Stomach (tissue), 9 donors: ENCODE measurements around the gene MMP25. TPM values are rescaled to one million over a fixed set of nuclear protein-coding genes. Genes with fewer than 3 reads are reported as not detected.

ENCODE experiments used
- DNase-seq, 2 donors: peaks; one replicate each; pipeline versions ENCODE4 v3.0.0 to v3.0.0-alpha.2; 2013 to 2019
- H3K27ac ChIP-seq, 5 donors: fragments of 200-600 bp in 4 of 5; sonication (generic) in 4 of 5; one replicate each; pipeline ENCODE4 v1.5.1; 2013 to 2019; ENCODE audit warnings: mild to moderate bottlenecking in 1 of 5, moderate library complexity in 1 of 5
- H3K27me3 ChIP-seq, 3 donors: fragments of 200-600 bp; sonication (generic); one replicate each; pipeline ENCODE4 v1.5.1; 2017 to 2019; ENCODE audit warnings: mixed run types in 1 of 3
- H3K36me3 ChIP-seq, 4 donors: fragments of 200-600 bp; sonication (generic); 1 replicate in 3 of 4; 2 replicates in 1 of 4; pipeline ENCODE4 v1.5.1; 2016 to 2019
- H3K4me1 ChIP-seq, 4 donors: fragments of 200-600 bp; sonication (generic); one replicate each; pipeline ENCODE4 v1.5.1; 2016 to 2019
- H3K4me3 ChIP-seq, 4 donors: fragments of 200-600 bp; sonication (generic) in 3 of 4; one replicate each; pipeline ENCODE4 v1.5.1; 2016 to 2019; ENCODE audit warnings: mild to moderate bottlenecking in 1 of 4
- H3K9me3 ChIP-seq, 4 donors: fragments of 200-600 bp; sonication (generic); one replicate each; pipeline ENCODE4 v1.5.1; 2016 to 2019
- EP300 ChIP-seq: sonication (generic); formaldehyde crosslinking; IDR thresholded peaks from one replicate; pipeline ENCODE4 v1.6.1; 2017; ENCODE audit warnings: antibody characterized with exemption
- POLR2A ChIP-seq, 4 donors: fragments of 450-650 bp; IDR thresholded peaks; one replicate each; pipeline ENCODE4 v1.6.1; 2016; ENCODE audit warnings: antibody characterized with exemption in 4 of 4, control low read depth in 2 of 4, mild to moderate bottlenecking in 1 of 4, moderate library complexity in 1 of 4
- POLR2AphosphoS5 ChIP-seq, 3 donors: sonication (generic); formaldehyde crosslinking; IDR thresholded peaks; one replicate each; pipeline ENCODE4 v1.6.1; 2016; ENCODE audit warnings: antibody characterized with exemption in 3 of 3
- WGBS, 5 donors: extraction: QIAGEN DNeasy Blood & Tissue Kit in 3 of 5; methylation state at CpG; one replicate each; pipeline versions ENCODE4 v1.1.5 to v1.1.7; 2013 to 2018; 5-methylcytosine and 5-hydroxymethylcytosine counted together
- intact Hi-C: fragments of 100-400 bp; cut with DNase I; formaldehyde crosslinking; loops from one replicate; pipeline ENCODE4 v1.15.1; 2023; ENCODE audit warnings: low total_unique reads
- polyA plus RNA-seq, 3 donors: library from polyadenylated mRNA; stranded (reverse); fragments of 200-250 nt; gene quantifications; one replicate each; pipeline ENCODE4 v1.2.3, GENCODE V29; 2013
- total RNA-seq, 5 donors: library from RNA; depleted of rRNA; stranded (reverse); fragments of >200 nt; gene quantifications; one replicate each; pipeline versions ENCODE4 v1.1.0 to v1.2.3, GENCODE V29; 2014 to 2016
- TF ChIP-seq, protein P1 (sequence below), 7 experiments: fragments of 450-650 bp in 4 of 7; fragments of 200-600 bp in 3 of 7; sonication (generic) in 3 of 7; IDR thresholded peaks; one replicate each; pipeline ENCODE4 v1.5.1; 2016 to 2019; ENCODE audit warnings: antibody characterized with exemption in 7 of 7, control low read depth in 2 of 7, mild to moderate bottlenecking in 1 of 7
- donor health status: healthy with polysubstance abuse.
- donor health status: Bipolar disorder and iron deficiency.
- donor health status: healthy.

Gene MMP25
- total and polyA plus RNA-seq, 8 donors: 0.48 to 2.9 (median 1.1) TPM; not detected in 3

DNA sequence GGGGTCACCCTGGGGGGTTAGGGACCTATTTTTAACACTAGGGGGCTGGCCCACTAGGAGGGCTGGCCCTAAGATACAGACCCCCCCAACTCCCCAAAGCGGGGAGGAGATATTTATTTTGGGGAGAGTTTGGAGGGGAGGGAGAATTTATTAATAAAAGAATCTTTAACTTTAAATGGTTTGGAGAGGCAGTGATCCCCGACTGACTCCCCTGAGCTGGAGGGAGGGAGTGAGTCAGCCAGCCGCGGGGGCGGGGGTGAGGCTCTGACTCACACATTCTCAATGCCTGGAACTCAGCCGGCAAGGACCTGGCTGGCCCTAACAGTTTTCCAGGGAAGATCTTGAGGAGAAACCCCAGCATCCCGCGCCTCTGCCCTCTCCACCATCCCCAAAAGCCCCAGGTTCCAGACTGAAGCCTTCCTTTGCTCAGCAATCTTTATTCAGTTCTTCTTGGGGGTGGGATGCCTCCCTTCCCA, 24.1 kb upstream of the MMP25 start:
- peaks cover 0 to 23% (median 18%) of the 10 kb centered on the region in 3 donors for H3K27me3 ChIP-seq
- WGBS, 5 donors: 4 to 11% (median 8%) methylated on average over 8 of the region's 8 CpGs
- H3K36me3 ChIP-seq: peaks cover 14 to 19% (median 16%) of the 10 kb centered on the region in 4 donors
- peaks cover 38 to 79% (median 76%) of the 10 kb centered on the region in 4 donors for H3K4me1 ChIP-seq
- peak overlapping the region; percentile 63 to 85 (median 72) for H3K4me3 ChIP-seq
- no peak for TF ChIP-seq EP300
- TF ChIP-seq POLR2AphosphoS5 (IDR thresholded peaks at IDR 0.05): peak; percentile 36 to 75 (median 74)
- H3K27ac ChIP-seq: peak overlapping the region; percentile 97 to 99 (median 98)
- H3K9me3 ChIP-seq: no peaks in the 10 kb centered on the region
- peak; percentile 91 to 96 for DNase-seq
- intact Hi-C loops: no loop called here

GRCh38 chr16:3022684-3023414, 23.5 kb upstream of the MMP25 start:
- intact Hi-C loops: no loop called here
- H3K4me3 ChIP-seq: peak overlapping the region; percentile 54 to 85 (median 72)
- peaks cover 39 to 79% (median 76%) of the 10 kb centered on the region in 4 donors for H3K4me1 ChIP-seq
- H3K27ac ChIP-seq: peak overlapping the region; percentile 89 to 99 (median 98)
- TF ChIP-seq, protein P1, sequence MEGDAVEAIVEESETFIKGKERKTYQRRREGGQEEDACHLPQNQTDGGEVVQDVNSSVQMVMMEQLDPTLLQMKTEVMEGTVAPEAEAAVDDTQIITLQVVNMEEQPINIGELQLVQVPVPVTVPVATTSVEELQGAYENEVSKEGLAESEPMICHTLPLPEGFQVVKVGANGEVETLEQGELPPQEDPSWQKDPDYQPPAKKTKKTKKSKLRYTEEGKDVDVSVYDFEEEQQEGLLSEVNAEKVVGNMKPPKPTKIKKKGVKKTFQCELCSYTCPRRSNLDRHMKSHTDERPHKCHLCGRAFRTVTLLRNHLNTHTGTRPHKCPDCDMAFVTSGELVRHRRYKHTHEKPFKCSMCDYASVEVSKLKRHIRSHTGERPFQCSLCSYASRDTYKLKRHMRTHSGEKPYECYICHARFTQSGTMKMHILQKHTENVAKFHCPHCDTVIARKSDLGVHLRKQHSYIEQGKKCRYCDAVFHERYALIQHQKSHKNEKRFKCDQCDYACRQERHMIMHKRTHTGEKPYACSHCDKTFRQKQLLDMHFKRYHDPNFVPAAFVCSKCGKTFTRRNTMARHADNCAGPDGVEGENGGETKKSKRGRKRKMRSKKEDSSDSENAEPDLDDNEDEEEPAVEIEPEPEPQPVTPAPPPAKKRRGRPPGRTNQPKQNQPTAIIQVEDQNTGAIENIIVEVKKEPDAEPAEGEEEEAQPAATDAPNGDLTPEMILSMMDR (IDR thresholded peaks at IDR 0.05): no peak
- no peak for TF ChIP-seq POLR2A (IDR thresholded peaks at IDR 0.05)
- TF ChIP-seq POLR2AphosphoS5 (IDR thresholded peaks at IDR 0.05): no peak
- no peak for TF ChIP-seq EP300
- peak in 1 of 2 donors; percentile 44 for DNase-seq
- H3K36me3 ChIP-seq: peaks cover 14 to 24% (median 19%) of the 10 kb centered on the region in 4 donors
- WGBS, 5 donors: 24 to 43% (median 43%) methylated on average over 8 of the region's 8 CpGs
- H3K27me3 ChIP-seq: peaks cover 0 to 17% (median 12%) of the 10 kb centered on the region in 3 donors
- no peaks in the 10 kb centered on the region for H3K9me3 ChIP-seq

DNA sequence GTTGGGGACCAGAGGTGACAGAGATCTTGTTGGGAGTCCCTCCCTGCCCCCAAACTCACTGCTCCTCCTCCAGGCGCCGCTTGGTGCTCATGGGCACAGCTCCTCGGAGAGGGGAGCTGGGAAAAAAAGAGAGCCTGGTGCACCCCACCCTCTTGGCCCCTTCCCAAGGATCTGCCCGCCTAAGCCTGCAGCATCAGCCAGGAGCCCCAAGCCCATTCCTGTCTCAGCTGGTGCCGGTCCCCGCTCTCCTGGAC, 23.0 kb upstream of the MMP25 start:
- WGBS, 5 donors: 4 to 31% (median 23%) methylated on average over 4 to 6 of the region's 6 CpGs
- Histone ChIP-seq H3K27me3 (peaks cover 0 to 13% (median 7%) of the 10 kb centered on the region in 3 donors), H3K4me1 (peaks cover 44 to 79% (median 76%) of the 10 kb centered on the region in 4 donors), H3K27ac (peak overlapping the region; percentile 89 to 99 (median 98)), H3K9me3 (no peaks in the 10 kb centered on the region), H3K36me3 (peaks cover 14 to 24% (median 19%) of the 10 kb centered on the region in 4 donors), H3K4me3 (peak overlapping the region; percentile 54 to 85 (median 72))
- DNase-seq: peak in 1 of 2 donors; percentile 77
- intact Hi-C loops: no loop called here
- TF ChIP-seq POLR2A (IDR thresholded peaks at IDR 0.05) (no peak), POLR2AphosphoS5 (IDR thresholded peaks at IDR 0.05) (no peak), EP300 (no peak)
- TF ChIP-seq, protein P1 (IDR thresholded peaks at IDR 0.05): no peak

DNA sequence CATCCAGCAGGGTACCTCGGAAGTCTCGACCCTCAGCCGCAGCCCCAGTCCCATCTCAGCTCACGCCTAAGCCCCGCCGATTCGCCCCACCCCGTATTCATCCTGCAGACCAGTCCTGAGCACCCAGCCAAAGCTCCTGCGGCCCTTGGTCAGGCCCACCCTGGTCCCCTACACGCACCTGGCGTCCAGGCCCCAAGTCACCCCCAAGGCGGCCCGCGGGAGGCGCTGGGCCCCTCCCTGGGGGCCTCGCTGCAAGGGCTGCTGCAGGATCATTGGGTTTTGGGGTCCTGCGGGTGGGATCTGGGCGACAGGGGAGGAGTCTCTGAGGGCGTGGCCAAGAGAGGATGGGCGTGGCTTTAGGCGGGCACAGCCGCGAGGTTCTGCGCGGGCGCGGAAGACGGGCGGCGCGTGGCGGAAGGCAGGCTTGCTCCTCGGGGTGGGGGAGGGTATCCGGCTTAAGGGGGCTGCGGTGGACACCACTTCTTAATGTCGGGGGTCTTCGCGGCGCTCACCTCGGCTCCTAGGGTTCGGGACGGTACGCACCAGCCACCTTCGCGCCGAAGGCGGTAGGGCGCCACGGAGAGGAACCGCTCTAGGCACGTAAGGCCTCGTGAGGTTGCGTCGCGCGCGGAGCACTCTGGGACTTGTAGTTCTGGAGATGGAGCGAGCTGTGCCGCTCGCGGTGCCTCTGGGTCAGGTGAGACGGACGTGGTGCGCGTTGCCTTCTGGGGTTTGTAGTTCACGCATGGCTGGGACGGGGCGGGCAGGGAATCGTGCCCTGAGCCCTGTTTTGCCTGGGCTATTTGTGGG, 22.5 kb upstream of the MMP25 start, which contains the start of the genes HCFC1R1 and THOC6:
Gene HCFC1R1, minus strand, starts transcription at position 274 of the 810 bp plus-strand sequence. Its CDS starts 1 bp downstream, at position 273.
Gene THOC6, plus strand, starts transcription at position 367 of the 810 bp plus-strand sequence. Its CDS starts 292 bp downstream, at position 659.
- WGBS, 5 donors: 0 to 2% (median 0%) methylated on average over 33 to 69 of the region's 69 CpGs
- H3K36me3 ChIP-seq: peaks cover 14 to 24% (median 20%) of the 10 kb centered on the region in 4 donors
- peaks cover 0 to 13% (median 2%) of the 10 kb centered on the region in 3 donors for H3K27me3 ChIP-seq
- peak within 1 kb of the TSS; percentile 54 to 85 (median 72) for H3K4me3 ChIP-seq
- peaks cover 48 to 79% (median 76%) of the 10 kb centered on the region in 4 donors for H3K4me1 ChIP-seq
- H3K9me3 ChIP-seq: no peaks in the 10 kb centered on the region
- H3K27ac ChIP-seq: peak within 1 kb of the TSS; percentile 89 to 99 (median 98)
- peak in 1 of 4 donors; percentile 53 for TF ChIP-seq POLR2A (IDR thresholded peaks at IDR 0.05)
- TF ChIP-seq EP300: no peak
- peak; percentile 80 to 98 (median 87) for TF ChIP-seq POLR2AphosphoS5 (IDR thresholded peaks at IDR 0.05)
- peak; percentile 98 to 99 for DNase-seq
- intact Hi-C loops: no loop called here
